LNCaP clone FGC (cell line): ENCODE data around the gene ZNF335.

Experiments
- DNase-seq: peaks from one replicate; pipeline ENCODE4 v3.0.0-alpha.2; 2011; ENCODE audit warnings: low read depth
- H3K4me3 ChIP-seq: 2 replicates; pipeline ENCODE4 v1.5.1; 2011; ENCODE audit warnings: mild to moderate bottlenecking, low read depth, low read length, control low read depth
- CTCF ChIP-seq: IDR thresholded peaks from 2 replicates; pipeline ENCODE4 v1.5.1; 2012; ENCODE audit warnings: mild to moderate bottlenecking; ENCODE audit not compliant: control insufficient read depth, insufficient read depth; ENCODE audit errors: extremely low read depth

The ZNF335 gene

GRCh38 chr20:45918779-45919537, 53.0 kb downstream of the ZNF335 start:
- no peak for TF ChIP-seq CTCF
- no peak overlapping the region for H3K4me3 ChIP-seq
- DNase-seq: no peak

- TF ChIP-seq CTCF: no peak
- H3K4me3 ChIP-seq: no peak overlapping the region
These were observed 53.7 kb downstream of the ZNF335 start for GRCh38 chr20:45918182-45918737.

GRCh38 chr20:45917790-45918141, 54.2 kb downstream of the ZNF335 start:
- no peak overlapping the region for H3K4me3 ChIP-seq
- no peak for TF ChIP-seq CTCF
- no peak for DNase-seq

More at GRCh38 chr20:45918182-45918737, 53.7 kb downstream of the ZNF335 start:
- no peak for DNase-seq

GRCh38 chr20:45913116-45913515, 58.9 kb downstream of the ZNF335 start:
- no peak for TF ChIP-seq CTCF
- no peak overlapping the region for H3K4me3 ChIP-seq
- DNase-seq: no peak

- no peak for TF ChIP-seq CTCF
- DNase-seq: no peak
- no peak overlapping the region for H3K4me3 ChIP-seq
These were observed 59.7 kb downstream of the ZNF335 start for GRCh38 chr20:45912344-45912682.

- no peak for TF ChIP-seq CTCF
- H3K4me3 ChIP-seq: no peak within 1 kb of the TSS
- no peak for DNase-seq
These were observed 60.3 kb downstream of the ZNF335 start, which contains the start of gene PLTP for GRCh38 chr20:45911486-45912343. Gene PLTP, minus strand, starts transcription at chr20:45912155. Its CDS starts 703 bp downstream, at chr20:45911452.
